HCT116 (cell line): Measurements from ENCODE around the gene STAT4.

ENCODE experiments used
- ATF3 ChIP-seq: IDR thresholded peaks from 2 replicates; pipeline ENCODE4 v1.6.1; 2012
- CEBPB ChIP-seq: IDR thresholded peaks from 2 replicates; pipeline ENCODE4 v1.6.1; 2012; ENCODE audit warnings: low read depth
- CTCF ChIP-seq, 3 experiments: fragments of 200-600 bp in 1 of 3; sonication (generic) in 1 of 3; IDR thresholded peaks in 2 of 3; conservative IDR thresholded peaks in 1 of 3; 2 replicates each; pipeline ENCODE4 v1.5.1; 2012 to 2017; ENCODE audit warnings: low read depth in 2 of 3, low read length in 2 of 3, antibody characterized with exemption in 1 of 3, borderline replicate concordance in 1 of 3, control low read depth in 1 of 3, mild to moderate bottlenecking in 1 of 3, mixed read lengths in 1 of 3, mixed run types in 1 of 3, moderate library complexity in 1 of 3; ENCODE audit not compliant: insufficient read depth in 1 of 3
- EGR1 ChIP-seq: IDR thresholded peaks from 2 replicates; pipeline ENCODE4 v1.6.1; 2012; ENCODE audit warnings: low read depth
- EZH2 ChIP-seq: fragments of 200-600 bp; sonication (generic); IDR thresholded peaks from 2 replicates; pipeline ENCODE4 v1.6.1; 2017; ENCODE audit warnings: antibody characterized with exemption, mixed run types
- EZH2phosphoT487 ChIP-seq: fragments of 200-600 bp; IDR thresholded peaks from 2 replicates; pipeline ENCODE4 v1.6.1; 2018; ENCODE audit warnings: antibody characterized with exemption, borderline replicate concordance
- JUND ChIP-seq: IDR thresholded peaks from 2 replicates; pipeline ENCODE4 v1.6.1; 2012
- MAX ChIP-seq: IDR thresholded peaks from 2 replicates; pipeline ENCODE4 v1.6.1; 2012
- POLR2A ChIP-seq: IDR thresholded peaks from 2 replicates; pipeline ENCODE4 v1.7.0; 2011; ENCODE audit warnings: borderline replicate concordance; ENCODE audit not compliant: insufficient read depth, insufficient read length; ENCODE audit errors: extremely low read depth
- POLR2AphosphoS5 ChIP-seq: IDR thresholded peaks from 2 replicates; pipeline ENCODE4 v1.6.1; 2011; ENCODE audit warnings: mild to moderate bottlenecking, low read depth, low read length, moderate library complexity
- SRF ChIP-seq: IDR thresholded peaks from 2 replicates; pipeline ENCODE4 v1.6.1; 2012; ENCODE audit warnings: low read depth
- TCF7L2 ChIP-seq: IDR thresholded peaks from 2 replicates; pipeline ENCODE4 v1.7.0; 2011; ENCODE audit warnings: borderline replicate concordance, inconsistent platforms; ENCODE audit not compliant: insufficient read depth, insufficient read length; ENCODE audit errors: extremely low read depth
- ZFX ChIP-seq: fragments of 450-650 bp; IDR thresholded peaks from 2 replicates; pipeline ENCODE4 v1.6.1; 2017

DNA sequence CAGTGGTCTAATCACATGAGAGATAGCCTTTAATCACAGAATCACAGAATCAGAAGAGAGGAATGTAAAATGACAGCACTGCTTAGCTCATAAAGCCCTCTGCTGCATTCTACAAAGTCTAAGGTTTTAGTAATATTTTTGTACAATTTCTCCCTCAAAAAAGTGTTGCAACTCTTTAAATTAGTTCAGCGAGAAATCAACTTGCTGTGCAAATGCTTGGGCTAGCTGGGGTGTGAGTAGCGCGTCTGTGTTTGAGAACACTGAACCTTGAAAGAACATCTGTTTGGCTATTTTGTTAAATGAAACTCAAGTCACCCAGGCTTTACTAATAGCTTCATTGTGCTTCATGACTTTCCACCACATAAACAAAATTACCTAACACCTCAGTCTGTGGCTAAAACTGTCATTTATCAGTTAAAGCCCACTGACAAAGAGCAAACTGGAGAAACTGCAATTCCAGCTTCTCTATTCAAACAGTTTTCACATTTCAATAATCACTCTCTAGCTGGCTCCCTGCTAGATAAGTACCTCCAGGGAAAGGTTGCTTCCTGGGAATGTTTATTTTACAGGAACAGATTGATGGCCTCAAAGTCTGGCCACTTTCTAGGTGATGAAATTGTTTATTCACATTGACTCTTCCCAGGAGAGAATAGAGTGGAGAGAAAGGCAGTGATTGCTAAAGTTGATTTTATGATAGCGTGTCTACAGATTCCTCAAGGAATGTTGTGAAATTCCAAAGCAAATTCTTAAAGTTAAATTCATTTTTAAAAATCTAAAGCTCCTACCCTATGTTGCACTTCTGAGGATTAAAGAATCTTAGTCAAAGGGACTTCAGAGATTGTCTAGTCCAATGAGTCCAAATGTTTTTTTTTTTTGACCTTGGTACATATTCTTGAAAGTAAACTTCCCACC lies 100.8 kb downstream of the STAT4 start:
- TF ChIP-seq SRF (no peak), CTCF (IDR thresholded peaks at IDR 0.05 in 2 of 3, conservative IDR thresholded peaks at IDR 0.05 in 1 of 3; ENCODE audit: borderline replicate concordance in 1 of 3, insufficient read depth in 1 of 3, low read depth in 2 of 3, low read length in 2 of 3) (no peak), ZFX (no peak), EZH2phosphoT487 (no peak), MAX (no peak), POLR2AphosphoS5 (no peak), CEBPB (no peak), EZH2 (no peak), POLR2A (no peak), TCF7L2 (no peak), EGR1 (no peak), ATF3 (no peak), JUND (no peak)
